CD1c-positive myeloid dendritic cell (primary cell): ENCODE measurements around the gene NFATC1.
"Not testable (repeated sequence)": the region's sequence is repeated elsewhere in the genome, so short reads cannot be mapped to it uniquely, and the experiment has no call there.

Source experiments
- DNase-seq: peaks from one replicate; pipeline ENCODE4 v3.0.0-alpha.2; 2016; ENCODE audit errors: extremely low spot score

NFATC1 gene

GRCh38 chr18:79489051-79489898 is 93.5 kb downstream of the NFATC1 start:
- no peak for DNase-seq

- no peak for DNase-seq
These were observed 94.3 kb downstream of the NFATC1 start for GRCh38 chr18:79489899-79490625.

GRCh38 chr18:79490626-79491041 is 94.9 kb downstream of the NFATC1 start:
- no peak for DNase-seq

GRCh38 chr18:79491081-79491551 is 95.4 kb downstream of the NFATC1 start:
- no peak for DNase-seq

GRCh38 chr18:79493211-79493800 is 97.6 kb downstream of the NFATC1 start:
- DNase-seq: no peak

- no peak for DNase-seq
These were observed 98.1 kb downstream of the NFATC1 start for GRCh38 chr18:79493801-79494211.

GRCh38 chr18:79494936-79495335 is 99.2 kb downstream of the NFATC1 start:
- no peak for DNase-seq

GRCh38 chr18:79495591-79496071 is 99.9 kb downstream of the NFATC1 start:
- DNase-seq: no peak

GRCh38 chr18:79496237-79496977 is 100.7 kb downstream of the NFATC1 start:
- no peak for DNase-seq

- no peak for DNase-seq
These were observed 101.4 kb downstream of the NFATC1 start for GRCh38 chr18:79496978-79497637.

- DNase-seq: no peak
These were observed 101.9 kb downstream of the NFATC1 start for GRCh38 chr18:79497638-79498081.

- DNase-seq: no peak
These were observed 102.9 kb downstream of the NFATC1 start for GRCh38 chr18:79498662-79499061.

- DNase-seq: no peak
These were observed 105.3 kb downstream of the NFATC1 start for GRCh38 chr18:79501006-79501405.

- no peak for DNase-seq
These were observed 107.1 kb downstream of the NFATC1 start for GRCh38 chr18:79502782-79503181.

GRCh38 chr18:79503406-79503805 is 107.7 kb downstream of the NFATC1 start:
- no peak for DNase-seq

GRCh38 chr18:79504034-79504433 is 108.3 kb downstream of the NFATC1 start:
- DNase-seq: no peak

- not testable (repeated sequence) for DNase-seq
These were observed 108.8 kb downstream of the NFATC1 start for GRCh38 chr18:79504495-79504894.

GRCh38 chr18:79505465-79505864 is 109.7 kb downstream of the NFATC1 start:
- DNase-seq: not testable (repeated sequence)

- peak; percentile 12 for DNase-seq
These were observed 110.7 kb downstream of the NFATC1 start for GRCh38 chr18:79506191-79507075.

- DNase-seq: peak; percentile 25
These were observed 111.4 kb downstream of the NFATC1 start for GRCh38 chr18:79507076-79507545.
